Activated CD4-positive, CD25-positive, alpha-beta regulatory T cell treated with anti-CD3 and anti-CD28 coated beads, Interleukin-2, amount 50 U/mL, for 72 hours (primary cell): ENCODE measurements around the gene ATP8A2.
"Not testable (repeated sequence)": the region's sequence is repeated elsewhere in the genome, so short reads cannot be mapped to it uniquely, and the experiment has no call there.

Source experiments
- DNase-seq: peaks from one replicate; pipeline ENCODE4 v3.0.0; 2021

ATP8A2 gene

DNA sequence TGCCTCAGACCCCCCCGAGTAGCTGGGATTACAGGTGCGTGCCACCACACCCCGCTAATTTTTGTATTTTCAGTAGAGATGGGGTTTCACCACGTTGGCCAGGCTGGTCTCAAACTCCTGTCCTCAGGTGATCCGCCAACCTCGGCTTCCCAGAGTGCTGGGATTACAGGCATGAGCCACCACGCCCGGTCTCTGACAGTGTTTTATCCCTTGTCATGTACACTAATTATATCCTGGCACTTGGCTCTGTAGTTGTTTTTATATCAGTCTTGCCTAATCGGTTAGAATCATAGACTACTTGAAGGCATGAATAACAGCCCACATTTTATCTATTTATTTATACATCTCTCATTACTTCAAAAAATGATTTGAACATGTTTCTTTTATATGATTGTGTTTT, 455.4 kb downstream of the ATP8A2 start:
- not testable (repeated sequence) for DNase-seq

- DNase-seq = no peak
These were observed 456.2 kb downstream of the ATP8A2 start for GRCh38 chr13:25827831-25828465.

GRCh38 chr13:25833761-25834160, 462.0 kb downstream of the ATP8A2 start:
- no peak for DNase-seq

DNA sequence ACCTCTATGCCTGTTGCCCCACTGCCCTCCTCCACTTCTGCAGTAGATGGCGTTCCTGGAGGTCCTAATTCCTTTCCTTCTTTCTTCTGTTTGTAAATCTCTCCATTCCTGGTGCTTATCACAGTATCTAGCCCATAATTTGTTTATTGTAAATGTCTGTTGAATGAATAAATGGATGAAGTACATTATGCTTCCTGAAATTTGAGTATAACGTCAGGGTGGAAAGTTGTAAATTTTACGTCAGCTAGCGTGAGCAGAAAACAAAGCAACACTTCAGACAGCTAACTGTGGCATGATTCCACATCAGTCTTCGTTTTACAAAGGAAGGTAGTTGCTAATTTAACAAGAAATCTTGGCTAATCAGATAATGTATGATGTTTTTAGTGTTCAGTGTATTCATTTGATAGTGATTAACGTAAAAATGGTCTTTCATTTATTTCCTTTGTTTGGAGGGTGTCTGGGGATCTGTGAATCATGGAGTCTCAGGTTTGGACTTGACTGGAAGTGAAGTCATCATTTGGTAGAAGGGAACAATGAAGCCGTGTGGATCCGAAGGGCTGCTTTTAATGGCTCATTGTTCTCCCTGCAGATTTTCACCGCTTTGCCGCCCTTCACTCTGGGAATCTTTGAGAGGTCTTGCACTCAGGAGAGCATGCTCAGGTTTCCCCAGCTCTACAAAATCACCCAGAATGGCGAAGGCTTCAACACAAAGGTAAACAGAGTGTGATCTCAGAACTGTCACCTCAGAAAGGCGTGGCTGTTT, 465.0 kb downstream of the ATP8A2 start:
- no peak for DNase-seq

- DNase-seq = no peak
These were observed 467.6 kb downstream of the ATP8A2 start for GRCh38 chr13:25839371-25839770.

DNA sequence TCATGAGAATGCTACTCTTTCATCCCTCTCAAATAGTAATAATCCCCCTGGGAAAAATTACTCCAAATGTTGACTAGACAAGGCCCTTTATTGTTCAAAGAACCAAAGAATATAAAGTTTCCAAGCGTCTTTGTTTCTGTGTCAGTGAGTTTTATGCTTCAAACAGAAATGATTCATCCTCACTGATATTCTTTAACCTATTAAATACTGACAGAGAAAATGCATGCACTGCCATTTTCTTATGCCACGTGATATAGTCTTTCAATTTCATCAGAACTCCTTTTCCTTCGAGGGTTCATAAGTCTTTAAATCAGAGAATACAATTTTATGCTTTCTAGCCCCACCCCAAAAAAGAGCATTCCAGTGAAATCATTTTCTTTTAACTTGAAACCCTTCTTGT, 468.5 kb downstream of the ATP8A2 start:
- DNase-seq = no peak

DNA sequence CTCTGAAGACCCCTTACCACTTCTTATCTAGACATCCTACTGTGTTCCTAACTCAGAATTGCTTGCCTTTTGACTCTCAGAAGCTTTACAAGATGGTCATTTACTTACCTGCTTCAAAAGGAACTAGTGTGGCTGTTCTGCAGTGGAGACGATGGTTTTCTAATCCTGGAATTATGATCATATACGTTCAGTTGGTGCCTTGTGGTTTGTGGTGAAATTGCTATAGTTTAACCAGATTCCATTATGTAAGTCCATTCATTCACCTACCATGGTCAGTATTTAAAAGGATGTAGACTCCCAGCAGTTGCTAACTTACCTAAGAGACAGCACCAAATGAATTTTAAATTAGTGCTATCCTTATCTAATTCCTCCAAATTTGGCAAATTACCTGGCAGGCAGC, 469.2 kb downstream of the ATP8A2 start:
- DNase-seq = no peak

- no peak for DNase-seq
These were observed 471.9 kb downstream of the ATP8A2 start for GRCh38 chr13:25843692-25844091.

DNA sequence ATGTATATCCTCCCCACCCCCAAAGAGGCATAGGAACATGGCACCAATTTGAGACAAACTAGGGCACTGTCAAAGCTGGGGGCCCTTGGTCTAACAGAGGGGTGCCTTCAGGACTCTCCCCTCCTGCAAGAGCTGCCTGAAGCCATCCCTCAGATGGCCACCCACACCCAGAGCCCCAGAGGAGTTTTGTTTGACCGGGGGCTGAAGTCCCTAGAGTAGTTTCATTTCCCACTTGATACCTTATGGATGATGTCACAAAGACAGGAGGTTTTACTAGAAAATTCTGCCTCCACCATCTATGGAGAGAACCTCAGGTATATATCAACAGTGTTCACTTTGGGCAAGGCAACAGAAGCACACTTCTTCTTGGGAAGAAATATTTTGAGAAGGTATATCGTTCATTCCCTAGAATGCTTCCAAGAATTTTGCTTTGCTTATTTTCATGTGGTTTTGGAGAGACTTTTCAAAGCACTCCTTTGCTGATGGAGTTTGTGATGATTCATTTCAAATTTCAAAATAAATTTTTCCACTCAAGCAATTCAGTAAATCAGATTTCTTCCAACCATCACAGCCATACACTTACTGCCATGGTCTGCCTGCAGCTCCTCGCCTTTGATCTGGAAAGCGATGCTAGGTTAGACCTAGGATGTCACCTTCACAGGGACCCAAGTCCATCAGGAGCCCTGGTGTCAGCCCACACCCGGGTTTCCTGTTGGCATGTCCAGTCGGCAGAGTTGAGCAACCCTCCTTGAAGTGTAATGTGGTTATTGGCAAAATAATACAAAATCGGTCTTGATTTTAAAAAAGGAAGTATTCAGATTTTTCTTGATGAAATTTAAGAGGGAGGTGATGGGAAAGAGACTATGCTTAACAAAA, 473.0 kb downstream of the ATP8A2 start:
- no peak for DNase-seq

GRCh38 chr13:25846222-25846984, 474.6 kb downstream of the ATP8A2 start:
- no peak for DNase-seq

DNA sequence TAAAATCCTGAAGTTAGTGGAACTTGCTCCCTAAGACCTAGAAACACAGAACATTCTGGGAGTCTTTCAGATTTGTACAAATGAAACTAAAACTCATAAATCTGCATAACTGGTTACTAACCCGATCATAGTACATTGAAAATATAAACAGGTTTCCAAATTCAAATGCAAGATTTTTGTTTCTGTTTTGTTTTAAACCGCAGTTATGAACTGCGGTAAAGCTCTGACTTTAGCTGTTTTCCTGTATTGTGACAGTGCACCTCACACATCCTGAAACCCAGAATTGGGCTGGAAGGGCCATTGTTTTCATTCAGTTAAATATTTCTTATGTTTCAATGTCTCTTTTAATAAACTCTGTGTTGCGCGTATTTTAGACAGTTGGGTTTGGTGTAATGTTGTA, 475.4 kb downstream of the ATP8A2 start:
- DNase-seq = no peak

DNA sequence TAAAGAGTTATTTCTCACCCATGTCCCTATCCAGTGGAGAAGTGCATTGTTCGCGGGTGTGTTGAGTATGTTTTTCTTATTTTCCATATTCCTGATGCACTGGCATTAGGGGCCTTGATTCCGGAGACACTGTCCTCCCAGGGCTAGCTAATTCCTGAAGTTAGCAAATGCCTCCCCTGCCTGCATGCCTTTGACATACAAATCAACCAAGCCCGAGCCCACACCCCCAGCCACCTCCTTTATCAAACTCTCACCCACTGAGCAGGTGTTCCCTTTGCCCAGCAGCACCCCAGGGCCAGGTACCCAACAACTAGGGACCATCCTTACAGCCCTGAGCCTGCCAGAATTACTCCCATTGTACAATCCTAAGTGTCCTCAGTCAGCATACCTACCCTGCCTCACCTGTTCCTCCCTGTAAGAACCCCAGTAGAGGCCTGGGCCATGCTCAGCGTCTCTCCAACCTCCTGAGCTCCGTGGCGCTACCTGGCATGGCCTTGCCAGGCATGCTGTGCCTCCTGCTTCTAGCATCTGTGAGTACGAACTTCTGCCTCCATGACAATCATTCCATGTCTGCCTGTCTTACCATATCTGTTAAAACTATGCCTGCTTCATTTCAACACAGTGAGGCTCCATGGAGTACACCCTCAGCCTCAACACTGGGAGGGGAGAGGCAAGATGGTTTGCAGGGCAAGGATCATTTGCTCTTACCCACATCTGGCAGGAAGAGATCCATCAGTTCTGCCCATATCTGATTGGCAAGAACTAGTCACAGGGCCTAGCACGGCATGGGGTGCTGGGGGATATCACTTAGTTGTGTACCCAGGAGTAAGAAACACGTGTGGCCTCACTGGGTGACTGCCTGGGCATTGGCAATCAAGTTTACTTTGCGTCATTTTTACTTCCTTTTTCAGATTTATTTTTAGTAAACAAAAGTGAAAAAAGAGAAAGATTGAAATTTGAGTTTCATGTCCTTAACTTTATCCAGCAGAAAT, 476.2 kb downstream of the ATP8A2 start:
- no peak for DNase-seq

DNA sequence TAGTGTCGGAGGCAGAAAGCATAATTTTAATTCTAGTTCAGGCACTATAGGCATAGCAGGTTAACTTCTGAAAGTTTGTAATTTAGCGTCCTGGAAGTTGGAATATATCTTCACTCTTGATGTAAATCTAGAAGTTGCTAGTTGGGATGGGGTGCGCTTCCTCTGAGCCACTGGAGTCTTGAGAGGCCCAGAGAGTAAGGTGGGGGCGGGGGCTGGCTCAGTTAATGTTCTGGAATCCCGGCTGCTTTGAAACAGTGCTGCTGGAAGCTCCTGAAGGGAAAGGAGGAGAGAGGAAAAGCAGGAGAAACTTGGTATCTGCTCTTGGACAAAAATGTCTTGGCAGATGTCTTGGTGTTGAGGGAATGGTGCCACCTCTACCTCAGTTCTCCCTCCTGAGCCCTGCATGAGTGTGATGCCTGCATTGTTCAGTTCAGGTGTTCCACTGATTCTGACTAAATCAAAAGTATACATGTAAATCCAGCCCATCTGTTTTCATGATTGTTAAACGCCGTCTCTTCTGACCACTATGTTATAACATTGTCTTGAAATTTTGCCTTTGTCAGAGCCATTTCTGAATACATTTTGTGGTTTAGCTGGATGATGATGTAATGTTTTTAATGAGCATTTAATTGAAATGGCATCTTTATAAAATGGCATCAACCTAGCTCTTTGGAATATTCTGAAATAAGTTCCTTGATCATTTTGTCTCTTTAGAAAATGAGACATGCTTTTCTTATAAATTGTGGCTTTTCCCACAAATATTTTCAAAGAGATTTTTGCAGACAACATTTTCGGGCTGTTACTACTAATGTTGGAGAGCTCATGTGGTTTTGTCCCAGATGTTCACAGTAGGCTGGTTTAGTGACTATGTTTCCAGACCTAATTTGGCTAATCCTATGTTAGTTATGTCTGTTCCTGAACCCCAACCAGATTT, 477.3 kb downstream of the ATP8A2 start:
- no peak for DNase-seq

GRCh38 chr13:25857830-25858229, 486.1 kb downstream of the ATP8A2 start:
- no peak for DNase-seq

GRCh38 chr13:25859528-25859927, 487.8 kb downstream of the ATP8A2 start:
- DNase-seq = no peak

DNA sequence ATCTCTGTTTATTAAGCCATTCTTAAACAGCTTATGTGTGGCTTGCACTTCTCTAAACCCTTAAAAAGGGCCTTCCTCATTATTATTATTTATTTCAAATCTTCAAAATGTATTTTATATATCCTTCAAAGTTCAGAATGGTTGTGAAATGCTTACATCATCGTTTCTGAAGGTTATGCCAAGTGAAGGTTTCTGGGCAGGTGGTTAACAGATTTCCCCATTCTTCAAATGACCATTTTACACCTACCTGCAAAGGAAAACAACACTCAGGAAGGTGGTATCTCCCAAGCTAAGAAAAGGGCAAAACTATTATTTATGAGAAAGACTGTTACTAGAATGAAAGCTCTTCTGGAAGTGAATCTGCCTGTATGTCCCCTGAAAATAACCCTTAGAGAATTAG, 488.5 kb downstream of the ATP8A2 start:
- no peak for DNase-seq

GRCh38 chr13:25860862-25861261, 489.1 kb downstream of the ATP8A2 start:
- no peak for DNase-seq

- DNase-seq = no peak
These were observed 490.4 kb downstream of the ATP8A2 start for GRCh38 chr13:25862156-25862555.

- DNase-seq = no peak
These were observed 492.3 kb downstream of the ATP8A2 start for GRCh38 chr13:25864116-25864515.

DNA sequence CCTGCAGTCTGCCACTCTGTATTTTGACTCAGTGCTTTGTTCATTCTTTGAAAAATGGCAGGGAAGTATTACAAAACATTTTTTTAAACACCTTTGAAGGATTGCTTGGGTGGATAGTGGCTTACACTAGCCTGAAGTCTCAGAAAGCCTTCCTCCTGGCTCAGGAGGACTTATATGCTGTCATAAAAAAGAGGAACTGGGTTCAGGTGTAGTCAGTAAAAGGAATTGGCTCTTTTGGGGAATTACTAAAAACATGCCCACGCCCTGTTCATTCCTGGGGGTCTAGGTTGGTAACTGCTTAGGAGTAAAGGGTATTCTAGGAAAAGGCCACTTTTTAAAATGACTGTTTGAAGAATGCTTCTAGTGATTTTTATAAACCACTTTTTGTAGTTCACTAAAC, 493.2 kb downstream of the ATP8A2 start:
- DNase-seq = no peak

DNA sequence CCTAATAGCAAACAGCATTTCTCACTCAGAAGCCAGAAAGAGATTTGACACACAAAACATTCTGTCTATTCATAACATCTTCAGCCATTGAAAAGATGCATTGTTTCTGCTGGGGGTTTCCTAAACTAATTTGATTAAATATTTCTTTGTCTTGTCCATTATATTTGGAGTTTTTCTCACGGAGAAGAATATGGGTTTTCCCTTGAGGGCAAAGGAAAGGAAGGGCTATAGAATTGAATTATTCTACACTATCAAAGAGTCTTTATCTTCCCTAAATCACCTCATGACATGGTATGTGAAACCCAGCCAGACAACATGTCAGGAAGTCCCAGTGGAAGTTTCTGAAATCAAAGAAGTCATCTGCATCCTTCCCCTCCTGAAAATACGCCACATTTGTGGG, 493.6 kb downstream of the ATP8A2 start:
- no peak for DNase-seq
